H1 (cell line): Measurements from ENCODE around the gene DEPDC1. TPM values are rescaled to one million over a fixed set of nuclear protein-coding genes. Genes with fewer than 3 reads are reported as not detected.

Experiments used
- ASH2L ChIP-seq: fragments of 200-600, 300-600 bp; sonication (generic); IDR thresholded peaks from one replicate; pipeline ENCODE4 v1.7.1; 2017; ENCODE audit warnings: low read length
- CBX5 ChIP-seq: fragments of 300-800, 300-1000 bp; sonication (generic); IDR thresholded peaks from 2 replicates; pipeline ENCODE4 v1.7.1; 2016; ENCODE audit warnings: antibody characterized with exemption, low read length, low read depth
- CBX8 ChIP-seq: fragments of 300-800, 300-1000 bp; sonication (generic); IDR thresholded peaks from 2 replicates; pipeline ENCODE4 v1.7.1; 2016; ENCODE audit warnings: low read depth, low read length, borderline replicate concordance
- CEBPB ChIP-seq: IDR thresholded peaks from 2 replicates; pipeline ENCODE4 v1.6.1; 2012; ENCODE audit warnings: low read depth, low read length
- CHD7 ChIP-seq: fragments of 300-600 bp; sonication (generic); IDR thresholded peaks from 2 replicates; pipeline ENCODE4 v1.7.1; 2012; ENCODE audit warnings: low read length, moderate library complexity, mild to moderate bottlenecking, inconsistent platforms; ENCODE audit not compliant: insufficient replicate concordance
- CTBP2 ChIP-seq: IDR thresholded peaks from 2 replicates; pipeline ENCODE4 v1.7.0; 2011; ENCODE audit warnings: borderline replicate concordance, mild to moderate bottlenecking, moderate library complexity, mixed read lengths, low read length; ENCODE audit not compliant: insufficient read depth, insufficient read length
- GABPA ChIP-seq: IDR thresholded peaks from 2 replicates; pipeline ENCODE4 v1.6.1; 2011; ENCODE audit warnings: mild to moderate bottlenecking, low read length, moderate library complexity, borderline replicate concordance; ENCODE audit not compliant: insufficient read depth
- SIX5 ChIP-seq: IDR thresholded peaks from 2 replicates; pipeline ENCODE4 v1.6.1; 2011; ENCODE audit warnings: mild to moderate bottlenecking, low read depth, low read length
- TBP ChIP-seq: IDR thresholded peaks from 2 replicates; pipeline ENCODE4 v1.6.1; 2011; ENCODE audit warnings: low read depth, low read length, improper control_type of control experiment
- TEAD4 ChIP-seq: IDR thresholded peaks from 2 replicates; pipeline ENCODE4 v1.6.1; 2012; ENCODE audit warnings: low read depth, low read length, inconsistent platforms, mixed read lengths
- USF2 ChIP-seq: IDR thresholded peaks from 2 replicates; pipeline ENCODE4 v1.6.1; 2011; ENCODE audit warnings: low read length, improper control_type of control experiment
- YY1 ChIP-seq: IDR thresholded peaks from 2 replicates; pipeline ENCODE4 v1.6.1; 2011; ENCODE audit warnings: low read depth, mild to moderate bottlenecking, low read length
- polyA plus RNA-seq, 7 experiments: library from polyadenylated mRNA; depleted of rRNA in 3 of 7; stranded (reverse) in 5 of 7; unstranded in 2 of 7; fragments of >200 nt in 5 of 7; fragments of 200-250 nt in 2 of 7; gene quantifications; 1 replicate in 5 of 7; 2 replicates in 1 of 7; 4 replicates in 1 of 7; pipeline versions ENCODE4 v1.2.1 to v1.2.3, GENCODE V29; 2011 to 2013; ENCODE audit warnings: missing spikeins in 2 of 7, mixed read lengths in 2 of 7
- total RNA-seq: library from RNA; stranded (reverse); fragmentation: NEBNext Ultra II Directional; extraction: Animal tissue kit (Norgen Biotek cat#: 25700); gene quantifications from 2 replicates; pipeline ENCODE4 v1.2.1, GENCODE V29; 2021

The DEPDC1 gene
- total and polyA plus RNA-seq, 2 of the 8 experiments (the other 6 are each of a cell fraction or from before 2014, with no cell fraction given), result 5.5 to 46.5 TPM

GRCh38 chr1:68506386-68506785 lies 9.5 kb upstream of the DEPDC1 start (continued):
- no peak for TF ChIP-seq CHD7
- TF ChIP-seq CBX8, result no peak
- TF ChIP-seq CTBP2, result no peak
- TF ChIP-seq TEAD4, result no peak
- no peak for TF ChIP-seq USF2
- TF ChIP-seq CEBPB, result no peak
- TF ChIP-seq CBX5, result no peak
- TF ChIP-seq TBP, result no peak
- TF ChIP-seq GABPA, result no peak
- no peak for TF ChIP-seq YY1
- TF ChIP-seq SIX5, result no peak
- TF ChIP-seq ASH2L, result no peak
